ENCODE results near the gene NUP214.

DNA sequence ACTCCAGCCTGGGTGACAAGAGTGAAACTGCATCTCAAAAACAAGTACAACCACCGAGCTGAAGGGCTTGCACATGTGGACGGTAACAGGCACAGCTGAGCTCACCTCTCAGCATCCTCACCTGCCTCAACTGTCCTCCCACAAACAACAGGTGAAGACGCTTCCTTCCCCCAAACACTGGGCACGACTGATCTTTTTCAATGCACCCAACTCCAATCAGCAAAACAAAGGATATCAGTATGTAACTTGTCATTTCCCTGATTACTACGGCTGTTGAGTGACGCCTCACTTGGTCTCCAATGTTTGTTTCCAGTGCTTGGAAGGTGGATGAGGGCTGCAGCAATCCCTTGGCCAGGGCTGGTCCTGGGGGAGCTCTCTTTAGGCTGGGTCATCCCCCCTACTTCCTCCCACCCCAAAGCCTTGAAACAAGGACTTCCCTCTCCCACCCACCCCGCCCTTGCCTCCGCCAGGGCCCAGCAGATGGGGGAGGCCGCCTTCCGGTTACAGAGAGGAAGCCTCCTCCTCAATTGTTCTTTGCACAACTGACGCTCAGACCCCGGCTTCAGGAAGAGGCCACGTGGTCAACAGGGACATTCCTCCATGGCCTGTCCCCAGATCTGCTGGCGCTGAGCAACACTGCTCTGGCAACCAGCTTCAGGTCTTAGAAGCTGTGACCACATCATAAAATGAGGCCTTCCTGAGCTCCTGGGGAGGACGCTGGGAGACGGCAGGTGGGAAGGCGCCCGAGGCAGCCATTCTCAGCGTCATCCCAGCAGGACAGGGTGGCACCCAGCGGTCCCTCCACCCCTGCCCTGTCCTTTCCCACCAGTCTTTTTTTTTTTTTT lies 145.0 kb downstream of the NUP214 start:
- TF ChIP-seq BHLHE40 (IDR thresholded peaks at IDR 0.05; ENCODE audit: borderline replicate concordance) = no peak
- TF ChIP-seq FOXK2 (IDR thresholded peaks at IDR 0.05) = no peak
- TF ChIP-seq NFRKB (IDR thresholded peaks at IDR 0.05) = no peak
